Measurements from ENCODE around the gene LRFN3. TPM values are rescaled to one million over a fixed set of nuclear protein-coding genes. Genes with fewer than 3 reads are reported as not detected.
A peak's percentile ranks its signal among the peaks of the same experiment; 100 is the strongest.

Gene LRFN3
- total RNA-seq, 1 experiment from 2014 or later, result 20.6 TPM

DNA sequence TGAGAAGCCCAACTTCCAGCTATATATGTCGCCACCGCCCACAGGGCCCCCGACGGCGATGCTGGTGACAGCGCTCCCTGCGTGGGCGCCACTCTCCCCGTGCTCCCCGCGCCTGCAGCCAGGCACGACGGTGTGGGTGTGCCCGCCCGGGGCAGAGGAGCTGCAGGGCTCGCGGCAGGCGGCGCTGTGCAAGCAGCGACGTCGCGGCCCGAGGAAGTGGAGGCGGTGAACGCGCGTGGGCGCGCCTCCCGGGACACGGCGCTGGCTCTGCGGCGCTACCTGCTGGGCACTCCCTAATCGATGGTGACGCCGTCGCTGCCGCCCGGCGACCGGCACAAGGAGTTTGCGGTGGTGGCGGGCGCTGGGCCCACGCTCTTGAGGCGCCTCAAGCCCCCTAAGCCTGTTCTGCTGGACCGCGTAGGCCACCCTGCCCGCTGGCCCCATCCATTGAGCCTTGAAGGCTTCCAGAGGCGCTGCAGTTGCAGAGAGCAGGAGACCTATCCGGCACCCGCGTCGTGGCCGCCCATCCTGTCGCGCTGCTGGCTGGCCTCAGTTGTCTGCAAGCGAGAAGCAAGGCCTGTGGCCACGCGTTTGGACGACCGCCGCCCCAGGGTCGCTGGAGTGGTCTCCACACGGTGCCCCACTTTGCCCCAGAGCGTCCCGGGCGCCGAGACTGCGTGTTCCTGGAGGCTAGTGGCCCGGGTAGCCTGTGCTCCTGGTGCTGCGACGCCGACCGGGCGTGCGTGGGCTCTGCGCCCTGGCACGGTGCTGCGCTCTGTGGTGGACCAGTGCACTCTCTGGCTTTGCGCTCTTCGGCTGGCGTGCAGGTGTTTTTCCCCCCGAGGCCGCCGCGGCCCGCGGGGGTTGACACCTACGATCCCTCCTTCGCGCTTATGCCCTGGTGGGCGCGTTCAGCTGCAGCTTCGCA is 23.1 kb downstream of the LRFN3 start:
- H3K27me3 Mint-ChIP-seq (ENCODE audit: low read depth), result peaks cover 58% of the 10 kb centered on the region
- peak; percentile 60 for ATAC-seq
- TF ChIP-seq SMAD3 (CRISPR knock-in tag; IDR thresholded peaks at IDR 0.05; ENCODE audit: borderline replicate concordance) (no peak), GTF2I (CRISPR knock-in tag; conservative IDR thresholded peaks at IDR 0.05) (no peak), USF1 (CRISPR knock-in tag; IDR thresholded peaks at IDR 0.05) (no peak), CBFB (CRISPR knock-in tag; IDR thresholded peaks at IDR 0.05; ENCODE audit: low read depth) (no peak), ARID4B (CRISPR knock-in tag; IDR thresholded peaks at IDR 0.05; ENCODE audit: borderline replicate concordance) (no peak), RELA (CRISPR knock-in tag; IDR thresholded peaks at IDR 0.05; ENCODE audit: borderline replicate concordance) (peak; percentile 65; the same call in 1 of the 2 replicates), ATF1 (CRISPR knock-in tag; IDR thresholded peaks at IDR 0.05) (no peak), ZNF416 (CRISPR knock-in tag; IDR thresholded peaks at IDR 0.05) (no peak), ZNF219 (CRISPR knock-in tag; IDR thresholded peaks at IDR 0.05; ENCODE audit: borderline replicate concordance) (peak; percentile 16; the same call in 1 of the 2 replicates), JUN (CRISPR knock-in tag; IDR thresholded peaks at IDR 0.05) (no peak), NR3C1 (CRISPR knock-in tag; conservative IDR thresholded peaks at IDR 0.05; ENCODE audit: low read depth) (no peak), MAX (CRISPR knock-in tag; IDR thresholded peaks at IDR 0.05) (no peak; the same call in 1 of the 2 replicates), CREB1 (CRISPR knock-in tag; IDR thresholded peaks at IDR 0.05) (no peak), ZNF423 (CRISPR knock-in tag; IDR thresholded peaks at IDR 0.05) (no peak), ZNF121 (CRISPR knock-in tag; IDR thresholded peaks at IDR 0.05) (no peak), AFF4 (CRISPR knock-in tag; IDR thresholded peaks at IDR 0.05; ENCODE audit: borderline replicate concordance) (no peak)
- TF ChIP-seq, protein P1, sequence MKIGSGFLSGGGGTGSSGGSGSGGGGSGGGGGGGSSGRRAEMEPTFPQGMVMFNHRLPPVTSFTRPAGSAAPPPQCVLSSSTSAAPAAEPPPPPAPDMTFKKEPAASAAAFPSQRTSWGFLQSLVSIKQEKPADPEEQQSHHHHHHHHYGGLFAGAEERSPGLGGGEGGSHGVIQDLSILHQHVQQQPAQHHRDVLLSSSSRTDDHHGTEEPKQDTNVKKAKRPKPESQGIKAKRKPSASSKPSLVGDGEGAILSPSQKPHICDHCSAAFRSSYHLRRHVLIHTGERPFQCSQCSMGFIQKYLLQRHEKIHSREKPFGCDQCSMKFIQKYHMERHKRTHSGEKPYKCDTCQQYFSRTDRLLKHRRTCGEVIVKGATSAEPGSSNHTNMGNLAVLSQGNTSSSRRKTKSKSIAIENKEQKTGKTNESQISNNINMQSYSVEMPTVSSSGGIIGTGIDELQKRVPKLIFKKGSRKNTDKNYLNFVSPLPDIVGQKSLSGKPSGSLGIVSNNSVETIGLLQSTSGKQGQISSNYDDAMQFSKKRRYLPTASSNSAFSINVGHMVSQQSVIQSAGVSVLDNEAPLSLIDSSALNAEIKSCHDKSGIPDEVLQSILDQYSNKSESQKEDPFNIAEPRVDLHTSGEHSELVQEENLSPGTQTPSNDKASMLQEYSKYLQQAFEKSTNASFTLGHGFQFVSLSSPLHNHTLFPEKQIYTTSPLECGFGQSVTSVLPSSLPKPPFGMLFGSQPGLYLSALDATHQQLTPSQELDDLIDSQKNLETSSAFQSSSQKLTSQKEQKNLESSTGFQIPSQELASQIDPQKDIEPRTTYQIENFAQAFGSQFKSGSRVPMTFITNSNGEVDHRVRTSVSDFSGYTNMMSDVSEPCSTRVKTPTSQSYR (CRISPR knock-in tag; IDR thresholded peaks at IDR 0.05), result no peak
- TF ChIP-seq, protein P2, sequence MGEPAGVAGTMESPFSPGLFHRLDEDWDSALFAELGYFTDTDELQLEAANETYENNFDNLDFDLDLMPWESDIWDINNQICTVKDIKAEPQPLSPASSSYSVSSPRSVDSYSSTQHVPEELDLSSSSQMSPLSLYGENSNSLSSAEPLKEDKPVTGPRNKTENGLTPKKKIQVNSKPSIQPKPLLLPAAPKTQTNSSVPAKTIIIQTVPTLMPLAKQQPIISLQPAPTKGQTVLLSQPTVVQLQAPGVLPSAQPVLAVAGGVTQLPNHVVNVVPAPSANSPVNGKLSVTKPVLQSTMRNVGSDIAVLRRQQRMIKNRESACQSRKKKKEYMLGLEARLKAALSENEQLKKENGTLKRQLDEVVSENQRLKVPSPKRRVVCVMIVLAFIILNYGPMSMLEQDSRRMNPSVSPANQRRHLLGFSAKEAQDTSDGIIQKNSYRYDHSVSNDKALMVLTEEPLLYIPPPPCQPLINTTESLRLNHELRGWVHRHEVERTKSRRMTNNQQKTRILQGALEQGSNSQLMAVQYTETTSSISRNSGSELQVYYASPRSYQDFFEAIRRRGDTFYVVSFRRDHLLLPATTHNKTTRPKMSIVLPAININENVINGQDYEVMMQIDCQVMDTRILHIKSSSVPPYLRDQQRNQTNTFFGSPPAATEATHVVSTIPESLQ (CRISPR knock-in tag; IDR thresholded peaks at IDR 0.05), result no peak
- TF ChIP-seq, protein P3, sequence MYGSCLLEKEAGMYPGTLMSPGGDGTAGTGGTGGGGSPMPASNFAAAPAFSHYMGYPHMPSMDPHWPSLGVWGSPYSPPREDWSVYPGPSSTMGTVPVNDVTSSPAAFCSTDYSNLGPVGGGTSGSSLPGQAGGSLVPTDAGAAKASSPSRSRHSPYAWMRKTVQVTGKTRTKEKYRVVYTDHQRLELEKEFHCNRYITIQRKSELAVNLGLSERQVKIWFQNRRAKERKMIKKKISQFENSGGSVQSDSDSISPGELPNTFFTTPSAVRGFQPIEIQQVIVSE (CRISPR knock-in tag; IDR thresholded peaks at IDR 0.05; ENCODE audit: borderline replicate concordance), result no peak

More for the DNA sequence above, 23.1 kb downstream of the LRFN3 start:
- peak; percentile 47 for DNase-seq (ENCODE audit: low spot score)
- Mint-ChIP-seq H3K9me3 (peaks cover 6% of the 10 kb centered on the region), H3K4me3 (peak overlapping the region; percentile 55), H3K27ac (no peak overlapping the region), H3K36me3 (no peaks in the 10 kb centered on the region; the same call in 1 of the 2 replicates), H3K4me1 (0 out of 2 replicates have a peak, but pooled peaks cover 4% of the 10 kb centered on the region)
- POLR2A ChIA-PET, result interaction anchor here (0.6 kb wide), 1 partner anchor 33 kb away, joined by 5 read pairs; no protein-coding TSS in a partner anchor
- CTCF ChIA-PET, result interaction anchor here (0.8 to 2.6 kb wide), 10 partner anchors 17 to 172 kb away, joined by 3 to 9 read pairs (median 4); partner anchors contain the start of genes SDHAF1 and SYNE4

Data from WTC11 (cell line).